ENCODE measurements around the gene NTHL1. TPM values are rescaled to one million over a fixed set of nuclear protein-coding genes. Genes with fewer than 3 reads are reported as not detected.
A peak's percentile ranks its signal among the peaks of the same experiment; 100 is the strongest.

Gene NTHL1
- total RNA-seq, 1 donor from 2014 or later, result 50.7 TPM

- no peak for DNase-seq (ENCODE audit: low read depth, low spot score)
- H3K9me3 Mint-ChIP-seq, result no peaks in the 10 kb centered on the region
- H3K4me3 Mint-ChIP-seq, result no peak overlapping the region
- H3K36me3 Mint-ChIP-seq (ENCODE audit: low read depth), result no peaks in the 10 kb centered on the region
- no peaks in the 10 kb centered on the region for H3K27me3 Mint-ChIP-seq (ENCODE audit: low read depth)
- no peak for TF ChIP-seq CTCF (conservative IDR thresholded peaks at IDR 0.05)
- H3K4me1 Mint-ChIP-seq, result no peaks in the 10 kb centered on the region
- peak overlapping the region; percentile 27 for H3K27ac Mint-ChIP-seq (ENCODE audit: unreplicated experiment)
Measured at GRCh38 chr16:2078691-2079090, 31.1 kb upstream of the NTHL1 start.

GRCh38 chr16:2078096-2078495 lies 30.5 kb upstream of the NTHL1 start:
- no peaks in the 10 kb centered on the region for H3K4me1 Mint-ChIP-seq
- no peak overlapping the region for H3K4me3 Mint-ChIP-seq
- no peak for DNase-seq (ENCODE audit: low read depth, low spot score)
- H3K27me3 Mint-ChIP-seq (ENCODE audit: low read depth), result no peaks in the 10 kb centered on the region
- H3K9me3 Mint-ChIP-seq, result no peaks in the 10 kb centered on the region
- no peaks in the 10 kb centered on the region for H3K36me3 Mint-ChIP-seq (ENCODE audit: low read depth)
- H3K27ac Mint-ChIP-seq (ENCODE audit: unreplicated experiment), result no peak overlapping the region
- no peak for TF ChIP-seq CTCF (conservative IDR thresholded peaks at IDR 0.05)

GRCh38 chr16:2077696-2078095 lies 30.1 kb upstream of the NTHL1 start:
- no peak for TF ChIP-seq CTCF (conservative IDR thresholded peaks at IDR 0.05)
- H3K4me3 Mint-ChIP-seq, result no peak overlapping the region
- no peaks in the 10 kb centered on the region for H3K36me3 Mint-ChIP-seq (ENCODE audit: low read depth)
- no peaks in the 10 kb centered on the region for H3K27me3 Mint-ChIP-seq (ENCODE audit: low read depth)
- H3K27ac Mint-ChIP-seq (ENCODE audit: unreplicated experiment), result no peak overlapping the region
- H3K4me1 Mint-ChIP-seq, result no peaks in the 10 kb centered on the region
- no peaks in the 10 kb centered on the region for H3K9me3 Mint-ChIP-seq
- no peak for DNase-seq (ENCODE audit: low read depth, low spot score)

GRCh38 chr16:2077016-2077415 lies 29.4 kb upstream of the NTHL1 start:
- H3K36me3 Mint-ChIP-seq (ENCODE audit: low read depth), result no peaks in the 10 kb centered on the region
- no peak overlapping the region for H3K27ac Mint-ChIP-seq (ENCODE audit: unreplicated experiment)
- no peak for TF ChIP-seq CTCF (conservative IDR thresholded peaks at IDR 0.05)
- no peaks in the 10 kb centered on the region for H3K4me1 Mint-ChIP-seq
- no peak overlapping the region for H3K4me3 Mint-ChIP-seq
- no peak for DNase-seq (ENCODE audit: low read depth, low spot score)
- H3K27me3 Mint-ChIP-seq (ENCODE audit: low read depth), result no peaks in the 10 kb centered on the region
- no peaks in the 10 kb centered on the region for H3K9me3 Mint-ChIP-seq

GRCh38 chr16:2076072-2076865 lies 28.6 kb upstream of the NTHL1 start:
- no peak for DNase-seq (ENCODE audit: low read depth, low spot score)
- TF ChIP-seq CTCF (conservative IDR thresholded peaks at IDR 0.05), result no peak
- H3K4me3 Mint-ChIP-seq, result no peak overlapping the region
- H3K4me1 Mint-ChIP-seq, result no peaks in the 10 kb centered on the region
- no peaks in the 10 kb centered on the region for H3K36me3 Mint-ChIP-seq (ENCODE audit: low read depth)
- H3K27me3 Mint-ChIP-seq (ENCODE audit: low read depth), result no peaks in the 10 kb centered on the region
- no peaks in the 10 kb centered on the region for H3K9me3 Mint-ChIP-seq
- no peak overlapping the region for H3K27ac Mint-ChIP-seq (ENCODE audit: unreplicated experiment)

Measured in neural crest cell (in vitro differentiated cells).